HCT116 (cell line): ENCODE data around the gene CUX1. TPM values are rescaled to one million over a fixed set of nuclear protein-coding genes. Genes with fewer than 3 reads are reported as not detected.
A peak's percentile ranks its signal among the peaks of the same experiment; 100 is the strongest.

Experiments
- ATAC-seq: fragments of 200-7000 bp; cut with Tn5 transposase; 2 replicates; pipeline ENCODE4 v1.9.1; 2020; ENCODE audit warnings: mild to moderate bottlenecking, moderate library complexity
- BruUV-seq: library from RNA; stranded (reverse); fragments of 400-500 nt; replicated peaks from 2 replicates; lab custom pipeline; 2021; lab: Mats Ljungman, UMichigan
- CTCF ChIA-PET: fragments of 300-600 bp; sonication (Branson Sonifier 250); formaldehyde crosslinking; loops from one replicate; lab custom pipeline; 2021; ENCODE audit warnings: antibody characterized with exemption; lab: Charles Lee
- POLR2A ChIA-PET: fragments of 300-600, 350-600 bp; sonication (Branson Sonifier 250); formaldehyde crosslinking; loops from one replicate; lab custom pipeline; 2021; ENCODE audit warnings: antibody characterized with exemption; lab: Charles Lee
- RAD21 ChIA-PET, 2 experiments: fragments of 300-600 bp; sonication (Branson Sonifier 250); formaldehyde crosslinking; loops; one replicate each; lab custom pipeline; 2023; ENCODE audit warnings: low total read pairs in 2 of 2; ENCODE audit not compliant: uncharacterized antibody in 2 of 2, unreplicated experiment in 2 of 2, low non-redundant PET in 1 of 2; lab: Charles Lee
- DNase-seq: peaks from one replicate; pipeline ENCODE4 v3.0.0-alpha.2; 2010; ENCODE audit warnings: low read depth, low spot score
- H2AFZ ChIP-seq: fragments of 200-600 bp; shearing (Covaris generic), sonication (generic); 2 replicates; pipeline ENCODE4 v1.6.1; 2017; ENCODE audit warnings: low read depth, mixed run types, mixed read lengths, antibody characterized with exemption, low read length; ENCODE audit not compliant: poor library complexity, severe bottlenecking
- H3K27ac ChIP-seq: 2 replicates; pipeline ENCODE4 v1.5.1; 2012; ENCODE audit warnings: low read depth, low read length
- H3K27me3 ChIP-seq: fragments of 200-600 bp; sonication (generic); 2 replicates; pipeline ENCODE4 v1.6.1; 2016; ENCODE audit warnings: mixed run types, low read length, mixed read lengths; ENCODE audit not compliant: insufficient read depth
- H3K36me3 ChIP-seq, 2 experiments: fragments of 200-500 bp in 1 of 2; fragments of 200-600 bp in 1 of 2; sonication (Bioruptor generic) in 1 of 2; sonication (generic) in 1 of 2; 2 replicates each; pipeline versions ENCODE4 v1.5.1 to v1.6.1; 2014 to 2016; ENCODE audit warnings: low read length in 2 of 2, inconsistent platforms in 1 of 2, mixed read lengths in 1 of 2, mixed run types in 1 of 2; ENCODE audit not compliant: insufficient read depth in 2 of 2, control insufficient read depth in 1 of 2
- H3K4me1 ChIP-seq, 2 experiments: fragments of 200-600 bp in 1 of 2; sonication (generic) in 1 of 2; 2 replicates each; pipeline versions ENCODE4 v1.5.1 to v1.6.1; 2012 to 2017; ENCODE audit warnings: low read length in 2 of 2, inconsistent platforms in 1 of 2, mild to moderate bottlenecking in 1 of 2, mixed read lengths in 1 of 2, mixed run types in 1 of 2, moderate library complexity in 1 of 2; ENCODE audit not compliant: insufficient read depth in 2 of 2, control insufficient read depth in 1 of 2
- H3K4me2 ChIP-seq: fragments of 200-600 bp; sonication (generic); 2 replicates; pipeline ENCODE4 v1.6.1; 2017; ENCODE audit warnings: mixed run types, low read length, mixed read lengths
- H3K4me3 ChIP-seq, 2 experiments: fragments of 200-600 bp in 1 of 2; sonication (generic) in 1 of 2; replicated peaks in 1 of 2; 2 replicates each; pipeline ENCODE4 v1.5.1; 2011 to 2016; ENCODE audit warnings: low read length in 2 of 2, control low read depth in 1 of 2, low read depth in 1 of 2, mild to moderate bottlenecking in 1 of 2, mixed read lengths in 1 of 2, mixed run types in 1 of 2
- H3K79me2 ChIP-seq: fragments of 200-600 bp; sonication (generic); 2 replicates; pipeline ENCODE4 v1.6.1; 2017; ENCODE audit warnings: mild to moderate bottlenecking, mixed run types, low read length, moderate library complexity, mixed read lengths; ENCODE audit not compliant: insufficient read depth
- H3K9ac ChIP-seq: fragments of 200-600 bp; sonication (generic); 2 replicates; pipeline ENCODE4 v1.6.1; 2016; ENCODE audit warnings: low read length, mixed read lengths
- H3K9me2 ChIP-seq: fragments of 200-600 bp; sonication (generic), shearing (Covaris generic); 2 replicates; pipeline ENCODE4 v1.6.1; 2017; ENCODE audit warnings: mixed run types, mild to moderate bottlenecking, moderate library complexity; ENCODE audit not compliant: insufficient read depth
- H3K9me3 ChIP-seq, 2 experiments: fragments of 200-500 bp in 1 of 2; fragments of 200-600 bp in 1 of 2; sonication (Bioruptor generic) in 1 of 2; sonication (generic) in 1 of 2; 2 replicates each; pipeline ENCODE4 v1.6.1; 2014 to 2017; ENCODE audit warnings: low read length in 2 of 2, mixed read lengths in 2 of 2, inconsistent platforms in 1 of 2, low read depth in 1 of 2, mild to moderate bottlenecking in 1 of 2, mixed run types in 1 of 2, moderate library complexity in 1 of 2; ENCODE audit not compliant: control insufficient read depth in 1 of 2, insufficient read depth in 1 of 2
- H4K20me1 ChIP-seq: fragments of 200-600 bp; sonication (generic), shearing (Covaris generic); 2 replicates; pipeline ENCODE4 v1.6.1; 2017; ENCODE audit warnings: mixed run types, mild to moderate bottlenecking, moderate library complexity; ENCODE audit not compliant: insufficient read depth
- CEBPB ChIP-seq: IDR thresholded peaks from 2 replicates; pipeline ENCODE4 v1.6.1; 2012; ENCODE audit warnings: low read depth
- EGR1 ChIP-seq: IDR thresholded peaks from 2 replicates; pipeline ENCODE4 v1.6.1; 2012; ENCODE audit warnings: low read depth
- ELF1 ChIP-seq: IDR thresholded peaks from 2 replicates; pipeline ENCODE4 v1.6.1; 2012; ENCODE audit warnings: low read depth, borderline replicate concordance
- EZH2 ChIP-seq: fragments of 200-600 bp; sonication (generic); IDR thresholded peaks from 2 replicates; pipeline ENCODE4 v1.6.1; 2017; ENCODE audit warnings: antibody characterized with exemption, mixed run types
- FOSL1 ChIP-seq: IDR thresholded peaks from 2 replicates; pipeline ENCODE4 v1.6.1; 2012; ENCODE audit warnings: low read depth
- JUND ChIP-seq: IDR thresholded peaks from 2 replicates; pipeline ENCODE4 v1.6.1; 2012
- POLR2AphosphoS5 ChIP-seq: IDR thresholded peaks from 2 replicates; pipeline ENCODE4 v1.6.1; 2011; ENCODE audit warnings: mild to moderate bottlenecking, low read depth, low read length, moderate library complexity
- SIN3A ChIP-seq: IDR thresholded peaks from 2 replicates; pipeline ENCODE4 v1.6.1; 2012; ENCODE audit warnings: low read depth
- YY1 ChIP-seq: IDR thresholded peaks from 2 replicates; pipeline ENCODE4 v1.6.1; 2011; ENCODE audit warnings: low read length, low read depth, moderate library complexity, mild to moderate bottlenecking; ENCODE audit not compliant: insufficient replicate concordance; ENCODE audit errors: extremely low read depth
- ZFX ChIP-seq: fragments of 450-650 bp; IDR thresholded peaks from 2 replicates; pipeline ENCODE4 v1.6.1; 2017
- ZNF274 ChIP-seq: fragments of 200-500 bp; sonication (Bioruptor generic); IDR thresholded peaks from 2 replicates; pipeline ENCODE4 v1.6.1; 2014; ENCODE audit warnings: mild to moderate bottlenecking, low read depth, low read length, inconsistent platforms
- intact Hi-C: fragments of 100-400 bp; cut with micrococcal nuclease; formaldehyde crosslinking; loops from 2 replicates; pipeline ENCODE4 v1.10.0; 2022
- total RNA-seq: library from RNA; stranded (reverse); gene quantifications from one replicate; pipeline ENCODE4 v1.2.1, GENCODE V29; 2021; ENCODE audit not compliant: unreplicated experiment
- TF ChIP-seq, protein P1 (sequence below): IDR thresholded peaks from 2 replicates; pipeline ENCODE4 v1.6.1; 2012; ENCODE audit warnings: low read depth
- TF ChIP-seq, protein P2 (sequence below): IDR thresholded peaks from 2 replicates; pipeline ENCODE4 v1.6.1; 2011; ENCODE audit warnings: mild to moderate bottlenecking, low read length, moderate library complexity; ENCODE audit not compliant: insufficient replicate concordance; ENCODE audit errors: extremely low read depth

Gene CUX1
- total RNA-seq, 1 experiment from 2014 or later, result 68.9 TPM

DNA sequence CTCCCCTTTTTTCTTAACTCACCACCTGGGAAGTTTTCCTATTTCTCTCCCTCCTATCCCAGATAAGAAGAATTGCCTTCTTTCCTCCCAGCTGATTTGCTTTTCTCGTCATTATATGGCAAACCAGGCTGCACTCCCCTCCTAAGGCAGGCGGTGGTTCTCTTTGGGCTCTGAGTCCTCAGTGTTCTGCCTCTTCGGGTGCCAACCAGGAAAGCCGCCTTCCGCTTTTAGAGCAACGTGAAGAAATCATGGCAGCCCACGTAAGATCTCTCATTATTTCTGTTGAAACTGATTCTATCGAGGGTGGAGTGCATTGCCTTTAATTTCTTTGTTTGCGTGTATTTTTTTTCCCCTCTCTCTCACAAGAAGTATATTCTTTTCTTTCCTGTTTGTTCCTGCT, 141.9 kb downstream of the CUX1 start:
- peaks cover 21 to 50% of the 10 kb centered on the region in 2 experiments for H3K4me1 ChIP-seq
- H3K36me3 ChIP-seq, result no peaks in the 10 kb centered on the region
- no peak overlapping the region for H3K9ac ChIP-seq
- no peak overlapping the region for H3K4me3 ChIP-seq
- POLR2A ChIA-PET, result interaction anchor here (0.7 kb wide), 1 partner anchor 109 kb away, joined by 4 read pairs; no protein-coding TSS in a partner anchor
- TF ChIP-seq EGR1, result no peak
- TF ChIP-seq POLR2AphosphoS5, result no peak
- TF ChIP-seq, protein P1, sequence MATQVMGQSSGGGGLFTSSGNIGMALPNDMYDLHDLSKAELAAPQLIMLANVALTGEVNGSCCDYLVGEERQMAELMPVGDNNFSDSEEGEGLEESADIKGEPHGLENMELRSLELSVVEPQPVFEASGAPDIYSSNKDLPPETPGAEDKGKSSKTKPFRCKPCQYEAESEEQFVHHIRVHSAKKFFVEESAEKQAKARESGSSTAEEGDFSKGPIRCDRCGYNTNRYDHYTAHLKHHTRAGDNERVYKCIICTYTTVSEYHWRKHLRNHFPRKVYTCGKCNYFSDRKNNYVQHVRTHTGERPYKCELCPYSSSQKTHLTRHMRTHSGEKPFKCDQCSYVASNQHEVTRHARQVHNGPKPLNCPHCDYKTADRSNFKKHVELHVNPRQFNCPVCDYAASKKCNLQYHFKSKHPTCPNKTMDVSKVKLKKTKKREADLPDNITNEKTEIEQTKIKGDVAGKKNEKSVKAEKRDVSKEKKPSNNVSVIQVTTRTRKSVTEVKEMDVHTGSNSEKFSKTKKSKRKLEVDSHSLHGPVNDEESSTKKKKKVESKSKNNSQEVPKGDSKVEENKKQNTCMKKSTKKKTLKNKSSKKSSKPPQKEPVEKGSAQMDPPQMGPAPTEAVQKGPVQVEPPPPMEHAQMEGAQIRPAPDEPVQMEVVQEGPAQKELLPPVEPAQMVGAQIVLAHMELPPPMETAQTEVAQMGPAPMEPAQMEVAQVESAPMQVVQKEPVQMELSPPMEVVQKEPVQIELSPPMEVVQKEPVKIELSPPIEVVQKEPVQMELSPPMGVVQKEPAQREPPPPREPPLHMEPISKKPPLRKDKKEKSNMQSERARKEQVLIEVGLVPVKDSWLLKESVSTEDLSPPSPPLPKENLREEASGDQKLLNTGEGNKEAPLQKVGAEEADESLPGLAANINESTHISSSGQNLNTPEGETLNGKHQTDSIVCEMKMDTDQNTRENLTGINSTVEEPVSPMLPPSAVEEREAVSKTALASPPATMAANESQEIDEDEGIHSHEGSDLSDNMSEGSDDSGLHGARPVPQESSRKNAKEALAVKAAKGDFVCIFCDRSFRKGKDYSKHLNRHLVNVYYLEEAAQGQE, result no peak
- no peak for TF ChIP-seq SIN3A
- TF ChIP-seq ZFX, result no peak
- no peak for TF ChIP-seq EZH2
- no peak for TF ChIP-seq ELF1
- TF ChIP-seq YY1, result no peak
- no peak for TF ChIP-seq JUND
- TF ChIP-seq, protein P2, sequence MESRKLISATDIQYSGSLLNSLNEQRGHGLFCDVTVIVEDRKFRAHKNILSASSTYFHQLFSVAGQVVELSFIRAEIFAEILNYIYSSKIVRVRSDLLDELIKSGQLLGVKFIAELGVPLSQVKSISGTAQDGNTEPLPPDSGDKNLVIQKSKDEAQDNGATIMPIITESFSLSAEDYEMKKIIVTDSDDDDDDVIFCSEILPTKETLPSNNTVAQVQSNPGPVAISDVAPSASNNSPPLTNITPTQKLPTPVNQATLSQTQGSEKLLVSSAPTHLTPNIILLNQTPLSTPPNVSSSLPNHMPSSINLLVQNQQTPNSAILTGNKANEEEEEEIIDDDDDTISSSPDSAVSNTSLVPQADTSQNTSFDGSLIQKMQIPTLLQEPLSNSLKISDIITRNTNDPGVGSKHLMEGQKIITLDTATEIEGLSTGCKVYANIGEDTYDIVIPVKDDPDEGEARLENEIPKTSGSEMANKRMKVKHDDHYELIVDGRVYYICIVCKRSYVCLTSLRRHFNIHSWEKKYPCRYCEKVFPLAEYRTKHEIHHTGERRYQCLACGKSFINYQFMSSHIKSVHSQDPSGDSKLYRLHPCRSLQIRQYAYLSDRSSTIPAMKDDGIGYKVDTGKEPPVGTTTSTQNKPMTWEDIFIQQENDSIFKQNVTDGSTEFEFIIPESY, result no peak
- TF ChIP-seq CEBPB, result no peak
- no peak for TF ChIP-seq FOSL1
- no peak for TF ChIP-seq ZNF274
- TF ChIP-seq, all 23 proteins: peak for 0
- DNase-seq (no peak), ATAC-seq (no peak)
- H3K9me2 ChIP-seq, result no peaks in the 10 kb centered on the region
- ChIA-PET CTCF (no interaction called here), RAD21 (no interaction called here)
- no peaks in the 10 kb centered on the region for H3K9me3 ChIP-seq
- intact Hi-C loops, result no loop called here
- H2AFZ ChIP-seq, result no peak overlapping the region
- no TSS peak for BruUV-seq
- no peaks in the 10 kb centered on the region for H3K27me3 ChIP-seq
- H3K27ac ChIP-seq, result no peak overlapping the region
- no peaks in the 10 kb centered on the region for H4K20me1 ChIP-seq
- H3K4me2 ChIP-seq, result peak overlapping the region; percentile 37; the same call in 1 of the 2 replicates
- peaks cover 49% of the 10 kb centered on the region for H3K79me2 ChIP-seq
